GM18858 (cell line): Measurements from ENCODE around the gene SPINK14.

Source experiments
- ATAC-seq: cut with Tn5 transposase; IDR thresholded peaks from one replicate; pipeline ENCODE4 v1.9.1; 2021; ENCODE audit not compliant: unreplicated experiment

The SPINK14 gene

DNA sequence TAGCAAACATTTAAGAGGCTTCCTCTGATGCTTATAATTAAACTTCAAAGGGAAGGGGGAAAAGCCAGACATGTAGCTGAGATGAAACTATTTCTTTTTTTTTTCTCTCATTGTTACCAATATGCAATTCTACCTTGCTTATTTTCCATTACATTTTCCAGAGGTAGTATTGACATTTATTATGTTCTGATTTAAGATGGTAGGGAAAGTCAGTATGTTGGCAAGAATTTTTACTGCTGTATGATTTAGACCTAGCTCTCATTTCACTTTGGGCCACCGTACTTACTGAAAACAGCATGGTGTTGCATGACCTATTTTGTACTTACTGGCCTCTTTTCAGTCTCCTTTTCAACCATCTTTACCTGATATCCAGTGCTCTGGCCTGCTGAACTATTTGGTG, 24.9 kb downstream of the SPINK14 start:
- no peak for ATAC-seq

DNA sequence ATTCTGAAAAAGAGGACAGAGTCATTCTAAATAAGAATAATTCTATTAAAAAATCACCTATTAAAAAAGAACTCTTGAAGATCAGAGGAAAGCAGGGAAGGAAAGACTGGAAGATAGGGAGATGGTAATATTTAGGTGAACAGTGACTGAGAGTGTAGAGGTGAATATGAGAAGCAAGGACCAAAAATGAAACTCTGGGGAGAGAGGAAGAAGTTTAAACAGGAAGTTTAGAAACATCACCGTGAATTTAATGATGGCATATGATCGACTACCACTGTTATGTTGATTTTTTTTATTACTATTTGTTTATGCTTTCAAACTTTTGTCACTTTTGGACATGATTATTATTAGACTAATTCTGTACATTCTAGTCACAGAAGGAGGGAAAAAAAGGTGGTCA, 32.8 kb downstream of the SPINK14 start:
- ATAC-seq = no peak

DNA sequence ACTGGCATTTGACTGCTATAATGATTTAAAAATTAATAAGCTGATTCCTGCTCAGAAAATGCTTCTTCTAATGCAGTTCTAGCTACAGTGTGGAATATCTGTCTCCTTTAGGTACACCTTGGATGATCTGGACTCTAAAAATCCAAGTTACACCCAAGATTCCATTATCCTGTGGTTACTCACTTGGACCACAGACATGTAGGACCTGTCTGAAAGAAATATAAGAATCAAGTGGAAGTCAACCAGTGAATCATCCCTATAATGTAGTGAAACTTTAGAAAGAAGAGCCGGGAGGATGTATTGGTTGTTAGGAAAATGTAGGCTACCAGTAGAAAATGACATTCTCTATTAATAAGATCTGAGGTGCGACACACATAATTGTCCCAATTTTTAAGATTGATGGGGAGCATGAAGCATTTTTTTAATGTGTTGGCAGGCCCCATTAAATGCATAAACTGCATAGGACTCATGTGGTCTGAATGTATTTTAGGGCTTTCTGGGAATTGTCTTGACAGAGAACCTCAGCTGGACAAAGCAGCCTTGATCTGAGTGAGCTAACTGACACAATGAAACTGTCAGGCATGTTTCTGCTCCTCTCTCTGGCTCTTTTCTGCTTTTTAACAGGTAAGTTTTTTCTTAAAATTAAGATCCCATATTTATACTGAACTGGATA, 34.3 kb downstream of the SPINK14 start, which contains the start of gene SPINK6:
TSS of gene SPINK6 (plus strand) at position 512 of the 673 bp plus-strand sequence. CDS start at position 567, 55 bp downstream.
- ATAC-seq = no peak

GRCh38 chr5:148205044-148205806, 36.9 kb downstream of the SPINK14 start:
- no peak for ATAC-seq

GRCh38 chr5:148205865-148206264, 37.5 kb downstream of the SPINK14 start:
- no peak for ATAC-seq

DNA sequence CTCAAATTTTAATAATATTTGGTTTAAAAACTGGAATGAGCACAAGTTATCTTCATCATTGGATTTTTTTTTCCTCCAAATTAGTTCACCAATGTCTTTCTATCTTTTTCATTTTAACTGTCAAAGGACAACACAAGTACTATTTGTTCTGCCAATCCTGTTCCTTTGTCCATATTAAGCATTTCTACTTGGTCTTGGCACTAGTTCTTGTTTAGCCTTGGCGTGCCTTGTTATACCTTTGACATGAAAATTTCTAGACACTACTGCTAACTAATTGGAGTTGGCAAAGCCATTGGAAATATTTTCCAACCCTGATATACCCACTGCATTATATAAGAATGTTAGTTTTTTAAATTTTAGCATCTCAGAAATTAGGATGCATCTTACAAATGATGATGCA, 38.3 kb downstream of the SPINK14 start:
- ATAC-seq = no peak

DNA sequence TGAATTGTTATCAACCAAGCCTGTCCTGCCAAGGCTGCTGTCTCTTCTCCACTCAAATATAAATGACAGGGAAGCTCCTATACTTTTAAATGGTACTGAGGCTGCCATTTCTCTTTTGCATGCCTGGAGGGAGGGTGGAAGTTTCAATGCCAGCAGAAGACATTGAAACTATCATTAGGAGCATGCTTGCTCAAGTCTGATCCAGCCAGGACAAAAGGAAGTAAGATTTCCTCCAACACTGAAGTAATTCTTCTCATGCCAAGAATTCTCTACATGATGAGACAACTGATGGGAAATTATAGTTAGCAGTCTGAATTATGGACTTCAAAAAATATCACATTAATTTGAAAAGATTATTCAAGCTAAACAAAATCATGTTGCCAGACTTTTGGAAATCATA, 39.9 kb downstream of the SPINK14 start:
- ATAC-seq = no peak

DNA sequence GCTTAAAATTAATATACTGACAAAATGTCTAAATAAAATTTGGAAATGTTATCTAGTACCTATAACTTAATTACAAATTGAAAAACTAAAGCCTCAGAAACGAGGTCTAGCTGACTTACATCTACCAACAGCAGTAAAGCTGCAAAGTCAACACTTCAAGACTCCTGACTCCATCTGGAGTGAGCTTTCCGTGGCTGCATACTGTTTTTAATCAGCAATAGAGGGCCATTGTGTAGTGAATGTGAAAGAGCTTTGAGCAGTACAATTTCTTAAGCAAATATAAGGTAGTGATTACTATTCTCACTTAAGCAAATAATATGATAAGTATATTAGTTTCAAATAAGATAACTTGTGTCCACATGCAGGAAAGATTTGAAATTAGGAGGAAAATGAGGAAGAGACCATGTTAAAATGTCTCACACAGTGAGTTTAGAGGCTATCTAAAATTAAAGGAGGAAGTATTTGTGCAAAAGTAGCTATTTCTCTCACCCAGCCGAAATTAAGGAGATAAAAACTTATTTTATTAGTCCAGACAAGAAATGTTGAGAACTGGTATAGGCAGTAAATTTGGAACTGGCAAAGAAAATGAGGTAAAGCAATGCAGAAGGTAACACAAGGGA, 40.9 kb downstream of the SPINK14 start:
- ATAC-seq = no peak

DNA sequence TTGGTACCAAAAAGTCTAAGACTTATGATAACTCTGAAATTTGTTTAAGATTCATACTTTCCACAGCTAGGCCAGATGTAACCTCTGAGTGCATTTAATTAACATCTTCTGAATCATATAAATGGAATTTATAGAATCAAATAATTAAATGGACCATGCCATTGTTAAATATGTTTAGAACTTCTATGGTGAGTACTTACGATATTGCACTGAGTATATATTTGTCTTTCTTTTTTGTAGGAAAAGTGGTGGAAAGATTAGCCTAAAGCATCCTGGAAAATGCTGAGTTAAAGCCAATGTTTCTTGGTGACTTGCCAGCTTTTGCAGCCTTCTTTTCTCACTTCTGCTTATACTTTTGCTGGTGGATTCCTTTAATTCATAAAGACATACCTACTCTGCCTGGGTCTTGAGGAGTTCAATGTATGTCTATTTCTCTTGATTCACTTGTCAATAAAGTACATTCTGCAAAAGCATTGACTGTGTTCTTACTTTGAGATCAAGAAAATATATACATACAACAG, 46.4 kb downstream of the SPINK14 start:
- ATAC-seq = no peak

DNA sequence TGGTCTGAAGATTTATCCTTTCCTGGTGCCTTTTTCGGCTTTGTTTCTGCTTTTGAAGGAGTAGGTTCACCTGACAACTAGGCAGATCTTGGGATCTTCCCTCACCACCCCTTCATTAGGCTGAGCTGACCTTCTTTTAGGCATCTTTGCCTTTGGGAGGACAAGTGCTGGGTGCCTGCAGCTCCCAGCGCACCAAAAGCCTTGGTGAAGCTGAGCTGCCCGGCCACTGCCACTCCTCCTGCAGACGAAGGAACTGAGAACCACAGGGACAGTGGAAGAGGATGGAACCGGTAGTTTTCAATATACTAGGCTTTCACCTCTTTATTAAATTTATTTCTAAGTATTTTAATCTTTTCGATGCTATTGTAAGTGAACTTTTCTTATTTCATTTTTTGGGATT, 53.2 kb downstream of the SPINK14 start:
- no peak for ATAC-seq

- ATAC-seq = no peak
These were observed 55.9 kb downstream of the SPINK14 start for GRCh38 chr5:148224117-148224742.
